Hematopoietic multipotent progenitor cell treated with erythropoietin and hydrocortisone succinate and interleukin-3 and kit ligand, for 6 days (in vitro differentiated cells): ENCODE measurements around the gene WFIKKN1.
A peak's percentile ranks its signal among the peaks of the same experiment; 100 is the strongest.

Experiments
- DNase-seq: peaks from one replicate; pipeline ENCODE4 v3.0.0-alpha.2; 2015

WFIKKN1 gene

DNA sequence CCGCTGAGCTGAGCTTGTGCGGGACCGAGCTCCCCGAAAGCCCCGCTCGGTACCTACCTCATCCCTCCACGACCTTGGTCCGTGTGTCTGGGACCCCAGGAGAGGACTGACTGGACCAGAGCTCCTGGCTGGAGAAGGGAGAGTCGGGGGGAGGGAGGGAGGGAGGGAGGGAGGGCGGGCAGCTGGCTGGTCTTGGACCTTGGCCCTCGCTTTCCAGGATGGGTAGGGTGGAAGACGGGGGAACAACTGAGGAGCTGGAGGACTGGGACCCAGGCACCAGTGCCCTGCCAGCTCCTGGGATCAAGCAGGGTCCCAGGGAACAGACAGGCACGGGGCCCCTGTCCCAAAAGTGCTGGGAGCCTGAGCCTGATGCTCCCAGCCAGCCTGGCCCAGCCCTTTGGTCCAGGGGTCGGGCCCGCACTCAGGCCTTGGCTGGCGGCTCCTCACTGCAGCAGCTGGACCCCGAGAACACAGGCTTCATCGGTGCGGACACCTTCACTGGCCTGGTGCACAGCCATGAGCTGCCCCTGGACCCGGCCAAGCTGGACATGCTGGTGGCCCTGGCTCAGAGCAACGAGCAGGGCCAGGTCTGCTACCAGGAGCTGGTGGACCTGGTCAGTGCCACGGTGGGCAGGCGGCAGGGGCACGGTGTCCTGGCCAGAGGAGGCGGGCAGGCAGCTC is 45.2 kb downstream of the WFIKKN1 start:
- DNase-seq, result no peak

DNA sequence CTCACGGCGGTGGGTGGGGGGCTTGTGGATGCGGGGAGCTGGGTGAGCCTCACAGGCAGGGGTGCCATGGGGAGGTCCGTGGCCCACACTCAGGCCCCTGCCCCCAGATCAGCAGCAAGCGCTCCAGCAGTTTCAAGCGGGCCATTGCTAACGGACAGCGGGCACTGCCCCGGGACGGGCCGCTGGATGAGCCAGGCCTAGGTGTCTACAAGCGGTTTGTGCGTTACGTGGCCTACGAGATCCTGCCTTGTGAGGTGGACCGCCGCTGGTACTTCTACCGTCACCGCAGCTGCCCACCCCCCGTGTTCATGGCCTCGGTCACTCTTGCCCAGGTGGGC is 45.7 kb downstream of the WFIKKN1 start:
- DNase-seq, result no peak

DNA sequence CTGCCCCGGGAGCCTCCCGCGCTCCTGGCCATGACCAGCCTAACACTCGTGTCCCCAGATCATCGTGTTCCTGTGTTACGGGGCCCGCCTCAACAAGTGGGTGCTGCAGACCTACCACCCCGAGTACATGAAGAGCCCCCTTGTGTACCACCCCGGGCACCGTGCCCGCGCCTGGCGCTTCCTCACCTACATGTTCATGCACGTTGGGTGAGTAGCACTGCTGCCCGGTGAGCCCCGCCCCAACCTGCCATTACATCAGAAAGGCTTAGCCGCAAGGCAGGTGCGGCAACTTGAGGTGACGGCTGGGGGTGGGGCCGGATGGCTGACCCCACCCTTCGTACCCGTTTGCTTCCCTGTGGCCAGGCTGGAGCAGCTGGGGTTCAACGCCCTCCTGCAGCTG is 46.1 kb downstream of the WFIKKN1 start:
- DNase-seq, result no peak

DNA sequence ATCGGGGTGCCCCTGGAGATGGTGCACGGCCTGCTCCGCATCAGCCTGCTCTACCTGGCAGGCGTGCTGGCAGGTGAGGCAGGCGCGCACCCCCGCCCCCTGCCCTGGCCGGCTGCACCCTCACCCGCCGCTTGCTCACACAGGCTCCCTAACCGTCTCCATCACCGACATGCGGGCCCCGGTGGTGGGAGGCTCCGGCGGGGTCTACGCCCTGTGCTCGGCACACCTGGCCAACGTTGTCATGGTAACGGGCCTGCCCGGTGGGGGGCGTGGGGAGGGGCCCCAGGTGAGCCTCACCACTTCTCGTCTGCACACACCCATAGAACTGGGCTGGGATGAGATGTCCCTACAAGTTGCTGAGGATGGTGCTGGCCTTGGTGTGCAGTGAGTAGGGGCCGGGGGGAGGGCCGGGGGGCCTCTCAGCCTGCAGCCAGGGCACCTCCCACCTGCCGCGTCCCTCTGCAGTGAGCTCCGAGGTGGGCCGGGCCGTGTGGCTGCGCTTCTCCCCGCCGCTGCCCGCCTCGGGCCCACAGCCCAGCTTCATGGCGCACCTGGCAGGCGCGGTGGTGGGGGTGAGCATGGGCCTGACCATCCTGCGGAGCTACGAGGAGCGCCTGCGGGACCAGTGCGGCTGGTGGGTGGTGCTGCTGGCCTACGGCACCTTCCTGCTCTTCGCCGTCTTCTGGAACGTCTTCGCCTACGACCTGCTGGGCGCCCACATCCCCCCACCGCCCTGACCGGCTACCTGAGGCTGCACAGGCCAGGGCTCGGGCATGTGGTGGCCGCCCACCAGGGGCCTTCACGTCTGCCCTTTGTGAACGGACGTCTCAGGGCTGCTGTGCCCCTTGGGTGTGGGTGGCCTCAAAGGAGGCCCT is 46.8 kb downstream of the WFIKKN1 start:
- no peak for DNase-seq

DNA sequence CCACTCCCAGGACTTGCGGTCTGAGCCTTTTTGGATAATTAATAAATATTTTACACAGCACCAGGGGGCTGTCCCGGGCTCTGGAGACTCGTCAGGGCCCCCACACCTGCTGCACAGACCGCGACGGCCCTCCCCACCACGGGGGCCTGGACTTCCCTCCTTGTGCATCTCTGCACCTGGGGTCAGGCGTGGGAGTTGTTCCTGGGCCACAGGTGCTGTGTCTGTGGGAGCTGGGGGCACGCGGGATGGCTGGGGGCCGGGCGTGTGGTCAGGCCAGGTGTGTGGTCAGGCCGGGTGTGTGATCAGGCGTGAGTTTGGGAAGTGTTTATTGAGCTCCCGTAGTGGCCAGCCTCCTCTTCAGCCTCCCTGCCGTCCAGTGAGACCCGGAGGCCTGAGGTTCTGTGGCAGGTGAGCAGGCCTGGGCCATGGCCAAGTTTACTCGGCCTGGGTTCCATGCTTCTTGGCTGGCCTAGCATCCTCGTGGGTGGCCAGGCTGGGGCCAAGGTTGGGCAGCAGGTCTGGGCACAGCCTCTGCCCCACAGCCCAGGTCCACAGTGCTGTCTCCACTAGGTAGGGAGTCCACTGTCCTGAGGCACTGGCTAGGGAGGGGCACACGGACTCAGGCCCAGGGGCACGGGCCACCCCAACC is 47.5 kb downstream of the WFIKKN1 start:
- DNase-seq, result no peak

DNA sequence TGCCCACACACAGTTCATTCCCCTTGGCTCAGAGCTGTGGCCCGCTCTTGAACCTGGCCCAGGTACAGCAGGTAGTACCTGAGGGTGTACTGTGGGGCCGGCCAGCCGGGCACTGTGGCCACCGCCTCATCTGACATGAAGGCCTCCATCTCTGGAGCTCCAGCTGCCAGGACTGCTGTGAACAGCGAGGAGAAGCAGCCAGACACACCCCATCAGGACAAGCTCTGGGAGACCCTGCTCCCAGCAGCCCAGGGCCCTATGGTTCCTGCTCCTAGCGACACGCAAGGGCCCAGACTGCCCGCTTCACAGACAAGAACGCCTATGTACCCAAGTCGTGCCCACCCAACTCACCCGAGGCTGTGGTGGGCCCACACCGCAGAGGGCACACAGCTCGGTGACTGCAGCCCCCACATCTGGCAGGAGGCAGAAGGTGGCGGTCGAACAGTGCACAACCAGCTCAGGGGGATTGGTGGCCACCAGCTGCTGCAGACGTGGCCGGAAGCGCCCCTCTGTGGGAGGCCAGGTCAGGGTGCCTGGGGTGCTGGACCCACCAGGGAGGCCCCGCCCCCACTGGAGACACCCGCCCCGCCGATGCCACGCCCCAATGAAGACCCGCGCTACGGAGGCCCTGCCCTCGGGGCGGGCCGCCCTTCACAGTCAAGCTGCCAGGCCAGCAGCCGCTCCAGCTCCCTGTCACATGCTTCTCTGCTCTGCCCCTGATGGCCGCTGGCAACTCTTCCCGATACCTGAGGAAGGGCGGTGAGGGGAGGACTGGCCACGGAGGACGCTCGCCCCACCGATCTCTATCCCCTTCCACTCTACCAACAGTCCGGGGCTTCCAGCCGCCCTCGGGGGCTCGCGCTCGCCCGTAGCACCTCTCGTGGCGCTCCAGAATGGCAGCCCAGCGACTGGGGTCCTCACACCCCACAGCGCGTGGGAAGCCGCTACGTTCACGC is 48.4 kb downstream of the WFIKKN1 start:
- DNase-seq, result peak; percentile 90

DNA sequence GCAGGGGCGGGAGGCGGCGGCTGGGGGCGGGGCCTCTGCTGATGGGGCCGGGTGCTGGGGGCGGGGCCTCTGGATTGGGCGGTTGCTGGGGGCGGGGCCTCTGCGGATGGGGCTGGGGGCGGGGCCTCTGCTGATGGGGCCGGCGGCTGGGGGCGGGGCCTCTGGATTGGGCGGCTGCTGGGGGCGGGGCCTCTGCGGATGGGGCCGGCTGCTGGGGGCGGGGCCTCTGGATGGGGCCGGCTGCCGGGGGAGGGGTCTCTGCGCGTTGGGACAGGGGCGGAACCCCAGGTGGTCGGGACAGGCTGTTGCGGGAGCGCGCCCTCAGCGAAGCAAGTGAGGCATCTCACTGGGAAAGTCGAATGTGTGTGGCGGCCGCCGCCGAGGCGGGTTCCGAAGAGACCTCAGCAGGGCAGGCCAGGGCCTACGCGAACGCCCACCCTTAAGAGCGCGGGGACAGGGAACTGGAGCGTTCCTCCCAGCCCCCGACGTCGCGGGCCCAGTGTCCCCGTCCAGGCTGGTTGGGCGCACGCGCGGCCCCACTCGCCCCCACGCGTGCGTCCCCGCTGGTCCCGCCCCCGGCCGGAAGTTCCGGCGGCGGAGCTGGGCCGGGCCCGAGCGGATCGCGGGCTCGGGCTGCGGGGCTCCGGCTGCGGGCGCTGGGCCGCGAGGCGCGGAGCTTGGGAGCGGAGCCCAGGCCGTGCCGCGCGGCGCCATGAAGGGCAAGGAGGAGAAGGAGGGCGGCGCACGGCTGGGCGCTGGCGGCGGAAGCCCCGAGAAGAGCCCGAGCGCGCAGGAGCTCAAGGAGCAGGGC is 49.2 kb downstream of the WFIKKN1 start, which contains the start of gene STUB1:
Gene STUB1, plus strand, starts transcription at position 597 of the 811 bp plus-strand sequence. Its CDS starts 116 bp downstream, at position 713.
- DNase-seq, result peak; percentile 93

DNA sequence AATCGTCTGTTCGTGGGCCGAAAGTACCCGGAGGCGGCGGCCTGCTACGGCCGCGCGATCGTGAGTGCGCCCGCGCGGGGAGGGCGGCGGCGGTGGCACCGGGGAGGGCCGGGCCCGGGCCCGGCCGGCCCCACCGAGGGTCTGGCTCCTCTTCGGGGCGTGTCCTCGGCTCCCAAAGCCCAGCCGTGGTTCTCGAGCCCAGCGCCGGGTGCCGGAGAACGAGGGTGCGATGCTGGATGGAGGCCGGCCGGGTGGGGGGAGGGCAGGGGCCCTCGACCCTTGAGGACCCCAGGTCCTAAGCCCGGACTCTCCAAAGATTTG is 49.8 kb downstream of the WFIKKN1 start:
- DNase-seq, result no peak

DNA sequence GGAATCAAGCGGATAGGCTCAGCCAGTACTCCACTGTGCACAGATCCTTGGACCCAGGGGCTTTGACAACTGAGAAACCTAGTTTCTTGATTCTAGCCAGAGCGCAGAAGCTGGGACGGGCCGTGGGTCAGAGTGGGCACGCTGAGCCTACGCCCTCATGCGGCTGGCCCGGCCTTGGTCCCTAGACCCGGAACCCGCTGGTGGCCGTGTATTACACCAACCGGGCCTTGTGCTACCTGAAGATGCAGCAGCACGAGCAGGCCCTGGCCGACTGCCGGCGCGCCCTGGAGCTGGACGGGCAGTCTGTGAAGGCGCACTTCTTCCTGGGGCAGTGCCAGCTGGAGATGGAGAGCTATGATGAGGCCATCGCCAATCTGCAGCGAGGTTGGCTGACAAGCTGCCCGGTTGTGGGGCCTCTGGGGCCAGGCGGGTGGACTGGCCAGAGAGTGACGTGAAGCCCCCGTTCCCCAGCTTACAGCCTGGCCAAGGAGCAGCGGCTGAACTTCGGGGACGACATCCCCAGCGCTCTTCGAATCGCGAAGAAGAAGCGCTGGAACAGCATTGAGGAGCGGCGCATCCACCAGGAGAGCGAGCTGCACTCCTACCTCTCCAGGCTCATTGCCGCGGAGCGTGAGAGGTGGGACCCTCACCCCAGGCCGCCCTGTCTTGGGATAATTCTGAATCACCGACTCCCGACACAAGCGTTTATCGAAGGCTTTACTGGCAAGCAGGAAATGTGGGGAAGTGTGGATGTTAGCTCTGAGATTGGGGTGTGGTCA is 50.4 kb downstream of the WFIKKN1 start:
- peak; percentile 68 for DNase-seq

DNA sequence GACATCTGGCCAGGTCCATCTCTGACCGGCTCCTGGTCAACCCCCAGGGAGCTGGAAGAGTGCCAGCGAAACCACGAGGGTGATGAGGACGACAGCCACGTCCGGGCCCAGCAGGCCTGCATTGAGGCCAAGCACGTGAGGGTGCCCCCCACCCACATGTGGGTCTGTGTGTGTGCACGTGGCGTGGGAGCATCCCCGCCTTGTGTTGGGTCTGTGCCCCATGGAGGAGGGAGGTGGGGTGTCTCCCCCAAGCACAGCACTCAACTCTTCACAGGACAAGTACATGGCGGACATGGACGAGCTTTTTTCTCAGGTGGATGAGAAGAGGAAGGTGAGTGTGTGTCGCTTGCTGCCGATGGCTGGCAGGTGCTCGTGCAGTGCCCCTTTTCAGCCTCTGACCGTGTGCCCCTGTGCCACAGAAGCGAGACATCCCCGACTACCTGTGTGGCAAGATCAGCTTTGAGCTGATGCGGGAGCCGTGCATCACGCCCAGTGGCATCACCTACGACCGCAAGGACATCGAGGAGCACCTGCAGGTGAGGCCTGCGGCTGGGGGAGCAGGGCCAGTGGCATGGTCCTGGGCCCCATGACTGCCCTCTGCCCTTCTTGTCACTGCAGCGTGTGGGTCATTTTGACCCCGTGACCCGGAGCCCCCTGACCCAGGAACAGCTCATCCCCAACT is 51.1 kb downstream of the WFIKKN1 start:
- no peak for DNase-seq

DNA sequence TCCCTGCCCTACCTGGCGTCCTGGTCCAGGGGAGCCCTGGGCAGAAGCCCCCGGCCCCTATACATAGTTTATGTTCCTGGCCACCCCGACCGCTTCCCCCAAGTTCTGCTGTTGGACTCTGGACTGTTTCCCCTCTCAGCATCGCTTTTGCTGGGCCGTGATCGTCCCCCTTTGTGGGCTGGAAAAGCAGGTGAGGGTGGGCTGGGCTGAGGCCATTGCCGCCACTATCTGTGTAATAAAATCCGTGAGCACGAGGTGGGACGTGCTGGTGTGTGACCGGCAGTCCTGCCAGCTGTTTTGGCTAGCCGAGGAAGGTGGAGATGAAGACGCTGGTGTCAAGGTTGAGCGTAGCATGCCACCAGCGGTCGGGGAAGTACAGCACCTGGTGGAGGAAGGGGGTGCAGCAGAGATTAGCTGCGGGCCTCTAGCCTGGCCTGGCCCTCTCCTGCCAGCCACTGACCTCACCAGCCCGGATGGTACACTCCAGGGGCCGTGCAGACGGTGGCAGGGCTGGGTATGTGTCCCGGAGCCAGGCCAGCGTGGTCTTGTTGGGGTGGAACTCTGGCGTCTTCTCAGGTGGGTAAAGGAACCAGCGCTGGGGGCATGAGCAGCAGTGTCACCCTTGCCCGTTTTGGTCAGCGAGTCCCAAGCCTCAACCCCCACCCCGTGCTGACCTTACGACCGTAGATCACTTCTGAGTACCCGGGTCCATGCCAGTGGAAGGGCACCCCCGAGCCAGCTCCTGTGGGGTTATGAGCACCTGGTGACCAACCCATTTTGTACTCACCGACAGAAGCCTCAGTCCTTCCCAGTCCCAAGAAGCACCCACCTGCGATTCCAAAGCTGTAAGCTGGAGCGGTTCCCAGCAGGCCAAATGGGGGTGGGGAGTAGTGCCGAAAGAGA is 52.0 kb downstream of the WFIKKN1 start:
- no peak for DNase-seq

DNA sequence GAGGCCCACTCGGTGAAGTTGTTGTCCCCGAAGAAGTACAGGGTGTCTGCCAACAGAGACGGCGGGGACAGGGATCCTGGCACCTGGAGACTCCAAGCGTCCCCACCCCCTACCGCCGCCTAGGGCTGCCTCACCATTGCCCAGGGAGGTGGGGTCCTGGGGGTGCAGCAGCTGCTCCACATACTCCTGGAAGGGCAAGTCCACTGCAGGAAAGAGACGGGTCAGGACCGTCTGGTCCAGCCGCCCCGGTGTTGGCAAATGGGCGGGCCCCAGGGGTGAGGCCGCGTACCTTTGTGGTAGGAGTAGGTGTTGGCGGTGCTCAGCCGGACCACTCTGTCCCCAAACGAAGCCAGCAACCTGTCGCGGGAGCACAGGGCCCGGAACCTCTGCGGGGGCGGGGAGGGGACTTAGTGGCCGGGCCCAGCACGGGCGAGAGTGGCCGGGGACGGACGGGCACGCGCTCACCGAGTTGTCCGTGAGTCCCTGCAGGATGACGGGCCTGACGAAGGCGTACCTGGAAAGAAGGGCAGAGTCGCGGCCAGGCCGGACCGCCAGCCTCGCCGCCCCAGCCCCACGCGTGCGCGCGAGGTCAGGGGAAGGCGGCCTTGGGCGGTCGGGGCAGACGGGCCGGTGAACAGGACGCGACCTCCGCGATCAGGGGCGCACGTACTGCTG is 52.7 kb downstream of the WFIKKN1 start:
- DNase-seq, result peak; percentile 36
